AG09309 (cell line): Measurements from ENCODE around the gene BAK1.

Experiments used
- DNase-seq: peaks from one replicate; pipeline ENCODE4 v3.0.0-alpha.2; 2010; ENCODE audit warnings: low read depth
- H3K4me3 ChIP-seq: 2 replicates; pipeline ENCODE4 v1.5.1; 2011; ENCODE audit warnings: mild to moderate bottlenecking, low read depth, low read length, moderate library complexity; ENCODE audit not compliant: control insufficient read depth
- CTCF ChIP-seq: IDR thresholded peaks from 2 replicates; pipeline ENCODE4 v1.5.1; 2011; ENCODE audit warnings: mild to moderate bottlenecking, low read depth, low read length, inconsistent platforms; ENCODE audit not compliant: insufficient read depth, control insufficient read depth; ENCODE audit errors: missing control alignments

Gene BAK1

DNA sequence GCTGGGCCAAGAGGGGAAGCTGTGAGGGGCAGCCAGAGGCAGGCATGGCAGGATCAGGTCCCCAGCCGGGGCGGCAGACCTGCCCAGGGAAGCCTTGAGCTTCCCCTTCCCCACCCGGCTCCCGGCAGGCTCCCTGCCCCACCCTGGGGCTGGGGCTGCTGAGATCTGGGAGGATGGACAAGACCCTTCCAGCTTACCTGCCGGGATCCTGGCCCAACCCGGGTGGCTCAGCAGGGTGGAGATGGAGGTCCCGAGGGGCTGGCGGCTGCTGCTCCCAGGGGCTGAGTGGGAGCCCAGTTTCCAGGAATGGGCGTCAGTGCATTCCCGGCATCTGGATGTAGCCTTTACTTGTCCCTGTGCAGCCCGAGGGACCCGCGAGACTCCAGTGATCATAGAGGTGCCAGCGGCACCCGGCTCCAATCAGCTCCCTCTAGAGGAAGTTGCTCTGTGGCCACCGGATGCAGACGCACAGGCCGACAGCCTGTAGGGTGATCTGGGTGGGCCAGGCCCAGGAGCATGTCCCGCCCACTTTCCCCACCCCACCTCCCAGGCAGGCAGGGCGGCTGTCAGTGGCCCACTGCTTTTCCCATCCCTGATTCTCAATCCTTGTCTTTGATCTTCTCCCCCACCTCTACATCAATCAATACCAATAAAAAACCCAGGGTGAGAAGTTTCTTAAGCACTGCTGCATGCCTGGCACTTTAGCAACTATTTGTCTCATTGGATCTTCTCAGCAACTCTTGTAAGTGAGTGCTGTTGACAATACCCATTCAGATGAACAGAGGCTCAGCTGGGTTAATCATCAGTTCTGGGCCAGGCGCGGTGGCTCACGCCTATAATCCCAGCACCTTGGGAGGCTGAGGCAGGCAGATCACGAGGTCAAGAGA is at the start of gene BAK1:
BAK1 (minus strand) TSS at position 449 of the 887 bp plus-strand sequence. CDS start 2,672 bp downstream, outside the sequence.
- TF ChIP-seq CTCF: peak; percentile 58
- H3K4me3 ChIP-seq: peak within 1 kb of the TSS; percentile 90
- DNase-seq: peak; percentile 57

GRCh38 chr6:33628401-33628964 is 48.4 kb upstream of the BAK1 start:
- H3K4me3 ChIP-seq: no peak overlapping the region
- no peak for DNase-seq
- no peak for TF ChIP-seq CTCF

DNA sequence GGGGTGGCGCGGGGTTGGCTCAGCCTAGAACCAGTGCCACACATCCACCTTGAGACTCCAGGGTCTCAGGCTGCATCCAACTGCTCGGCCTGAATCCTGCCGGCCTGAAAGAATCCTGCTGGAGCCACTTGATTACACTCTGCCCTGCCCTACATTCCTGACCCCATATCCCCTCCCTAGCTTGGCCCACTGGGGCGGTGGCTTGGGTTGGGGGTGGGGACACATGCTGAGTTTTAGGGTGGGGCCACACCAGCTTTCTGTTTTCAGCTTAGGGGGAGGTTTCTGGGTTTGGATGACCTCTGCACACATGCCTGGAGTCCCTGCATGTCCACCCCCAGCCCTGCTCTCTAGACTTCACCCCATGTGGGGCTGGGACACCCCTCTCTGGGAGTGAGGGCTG is 47.8 kb upstream of the BAK1 start:
- no peak for TF ChIP-seq CTCF
- DNase-seq: no peak
- no peak overlapping the region for H3K4me3 ChIP-seq

DNA sequence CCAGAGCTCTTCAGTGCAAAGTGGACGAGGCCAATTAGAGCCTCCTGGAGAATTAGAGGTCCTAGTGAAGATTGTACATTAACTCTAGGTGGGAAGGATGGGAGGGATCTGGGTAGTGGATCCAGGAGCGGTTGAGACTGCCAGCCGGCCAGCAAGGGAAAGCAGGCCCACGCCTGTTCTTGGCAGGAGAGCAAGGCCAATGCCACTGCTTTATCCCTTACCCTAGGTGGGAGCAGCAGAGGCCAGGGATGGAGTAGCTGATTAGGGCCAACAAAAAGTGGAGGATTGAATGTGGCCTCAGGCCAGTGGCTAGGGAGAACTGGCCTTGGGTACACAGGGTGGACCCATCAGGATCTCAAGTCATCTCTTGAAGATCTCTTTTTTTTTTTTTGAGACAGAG is 44.8 kb upstream of the BAK1 start:
- no peak for DNase-seq
- TF ChIP-seq CTCF: no peak
- H3K4me3 ChIP-seq: no peak overlapping the region

DNA sequence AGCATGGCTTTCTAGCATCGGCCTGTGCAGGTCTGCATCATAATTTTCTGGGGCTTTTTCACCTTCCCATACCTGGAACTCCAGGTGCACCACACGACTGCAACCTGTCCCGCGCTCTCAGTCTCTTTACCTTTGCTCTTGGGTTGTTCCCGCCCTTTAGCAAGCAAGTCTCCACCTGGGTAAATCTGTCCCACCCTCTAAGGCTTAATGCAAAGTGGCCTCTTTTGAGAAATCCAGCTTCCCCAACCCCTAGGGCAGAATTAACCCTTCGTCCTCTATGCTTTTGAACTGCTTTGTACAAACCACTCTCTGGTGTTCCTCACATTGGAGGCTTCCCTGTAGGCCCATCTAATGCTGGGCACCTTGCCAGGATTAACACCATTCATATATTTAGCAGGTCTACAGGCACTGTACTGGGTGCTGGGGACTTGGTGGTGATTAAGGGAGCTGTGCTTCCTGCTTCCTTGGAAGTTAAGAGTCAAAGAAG is 43.9 kb upstream of the BAK1 start:
- TF ChIP-seq CTCF: no peak
- H3K4me3 ChIP-seq: no peak overlapping the region
- DNase-seq: no peak

- TF ChIP-seq CTCF: no peak
- DNase-seq: no peak
- peak overlapping the region; percentile 4; the same call in 1 of the 2 replicates for H3K4me3 ChIP-seq
Observed at GRCh38 chr6:33622456-33623431, 42.7 kb upstream of the BAK1 start.
